NCI-H82 treated with DMSO at 0.1 percent for 48 hours (cell line): Measurements from ENCODE around the gene SETD1B.
"Not testable (repeated sequence)": the region's sequence is repeated elsewhere in the genome, so short reads cannot be mapped to it uniquely, and the experiment has no call there.

Experiments used
- DNase-seq: peaks from one replicate; lab custom pipeline; 2025; ENCODE audit not compliant: unreplicated experiment; lab: John Stamatoyannopoulos, UW

Gene SETD1B

DNA sequence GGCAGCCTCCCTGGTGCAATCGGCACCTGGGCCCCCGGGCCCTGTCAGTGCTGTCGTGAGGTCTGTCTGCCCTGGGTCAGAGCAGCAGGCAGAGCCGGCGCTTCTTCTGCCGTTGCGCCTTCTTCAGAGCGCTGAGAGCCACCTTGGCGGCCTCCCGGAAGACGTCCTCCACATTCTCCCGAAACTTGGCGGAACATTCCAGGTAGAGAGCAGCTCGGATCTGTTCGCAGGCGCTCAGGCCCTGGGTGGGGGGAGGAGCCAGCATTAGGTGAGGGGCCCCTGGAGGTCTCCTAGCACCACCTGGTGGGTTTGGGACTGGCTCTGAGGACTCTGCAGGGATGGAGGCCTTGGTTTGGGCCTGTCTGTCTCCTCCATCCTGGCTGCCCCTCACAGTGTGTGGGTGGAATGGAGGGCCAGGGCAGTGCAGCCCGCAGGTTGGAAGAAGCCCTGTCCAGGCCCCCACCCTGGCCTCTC is 24.4 kb upstream of the SETD1B start:
- no peak for DNase-seq

DNA sequence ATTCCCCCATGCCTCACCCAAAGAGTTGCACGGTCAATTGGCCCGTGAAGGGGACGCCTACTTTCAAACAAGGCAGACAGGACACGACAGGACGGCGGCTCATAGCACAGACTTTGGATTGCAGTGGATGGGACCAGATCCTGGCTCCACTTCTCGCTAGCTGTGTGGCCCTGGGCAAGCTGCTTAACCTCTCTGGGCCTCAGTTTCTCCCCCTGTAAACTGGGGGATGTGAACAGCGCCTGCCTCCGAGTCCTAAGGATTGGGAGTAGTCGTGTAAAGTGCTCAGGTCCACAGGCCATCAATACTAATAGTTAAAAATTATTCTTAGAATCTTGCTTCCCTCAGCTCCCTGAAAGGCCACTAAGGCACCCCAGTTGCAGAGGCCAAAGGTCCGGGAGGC is 23.4 kb upstream of the SETD1B start:
- DNase-seq = no peak

DNA sequence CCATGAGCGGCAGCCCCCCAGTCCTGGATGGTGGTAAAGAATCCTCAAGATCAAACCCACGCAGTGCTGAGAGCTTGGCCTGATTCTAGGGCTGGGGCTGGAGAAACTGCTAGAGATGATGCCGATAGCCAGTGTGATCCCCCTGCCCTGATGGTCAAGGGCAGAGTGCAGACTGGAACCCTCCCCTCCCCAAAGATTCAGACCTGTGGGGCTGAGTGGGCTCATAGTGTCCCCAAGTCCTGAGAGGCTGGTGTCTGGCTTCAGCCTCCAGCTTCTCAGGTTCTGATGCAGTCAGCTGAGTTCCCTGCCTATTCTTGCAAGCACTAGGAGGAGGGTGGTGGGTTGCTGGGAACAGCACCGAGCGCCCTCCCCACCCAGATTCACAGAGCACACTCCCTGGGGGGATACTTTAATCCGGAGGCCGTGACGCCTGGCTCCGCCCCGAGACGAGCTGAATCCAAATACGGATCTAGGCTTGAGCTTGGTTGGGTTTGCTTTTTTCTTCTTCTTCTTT is 22.3 kb upstream of the SETD1B start:
- DNase-seq = peak; percentile 64

DNA sequence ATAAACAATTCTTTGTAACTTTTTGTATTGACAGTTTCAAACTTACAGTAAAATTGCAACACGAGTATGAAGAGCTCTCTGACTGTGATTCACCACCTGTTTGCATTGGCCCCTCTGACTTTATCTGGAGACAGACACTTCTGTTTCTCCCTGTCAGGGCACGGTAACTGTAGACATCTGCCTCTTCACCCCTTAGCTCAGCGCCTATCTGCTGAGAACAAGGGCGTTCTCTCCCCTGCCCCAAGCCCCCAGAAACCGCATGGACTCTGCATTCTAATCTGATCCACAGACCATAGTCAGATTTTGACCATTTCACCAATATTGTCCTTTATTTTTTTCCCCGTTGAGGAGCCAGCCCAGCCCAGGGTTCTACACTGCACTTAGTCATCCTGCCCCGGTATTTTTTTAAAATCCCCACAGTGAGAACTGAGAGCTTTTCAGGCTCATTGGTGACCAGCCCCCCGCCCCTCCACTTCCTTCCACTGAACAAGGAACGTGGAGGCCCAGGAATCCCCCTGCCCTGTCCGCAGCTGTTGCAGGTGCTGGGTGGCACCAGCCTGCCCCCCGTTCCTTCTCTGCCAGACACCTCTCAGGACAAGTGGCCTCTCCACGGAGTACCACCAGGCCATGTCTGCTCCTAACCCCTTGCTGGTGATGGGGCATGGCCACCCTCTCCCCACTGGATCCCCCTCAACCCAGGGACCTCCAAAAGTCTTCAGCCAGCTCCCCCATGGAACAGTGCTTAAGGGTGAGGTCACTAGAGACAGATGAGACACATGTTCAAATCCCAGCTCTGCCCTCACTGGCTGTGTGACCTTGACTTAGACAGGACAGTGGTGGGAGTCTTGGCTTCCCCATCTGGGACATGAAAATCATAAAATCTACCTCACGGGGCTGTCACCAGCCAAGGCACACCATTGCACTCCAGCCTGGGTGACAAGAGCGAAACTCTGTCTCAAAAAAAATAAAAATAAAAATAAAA is 21.5 kb upstream of the SETD1B start:
- peak; percentile 64 for DNase-seq

DNA sequence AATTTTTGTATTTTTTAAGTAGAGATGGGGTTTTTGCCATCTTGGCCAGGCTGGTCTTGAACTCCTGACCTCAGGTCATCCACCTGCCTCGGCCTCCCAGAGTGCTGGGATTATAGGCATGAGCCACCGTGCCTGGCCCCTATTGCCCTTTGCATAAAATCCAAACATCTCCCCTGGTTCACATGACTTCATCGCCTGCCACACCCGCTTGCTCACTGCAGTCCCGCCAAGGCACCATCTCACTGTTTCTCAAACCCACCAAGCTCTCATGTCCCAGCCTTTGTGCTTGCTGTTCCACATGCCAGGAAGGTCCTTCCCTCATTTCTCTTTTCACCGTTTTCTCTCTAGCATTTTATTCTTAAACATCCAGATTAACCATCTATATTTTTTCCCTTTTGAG is 20.0 kb upstream of the SETD1B start:
- no peak for DNase-seq

DNA sequence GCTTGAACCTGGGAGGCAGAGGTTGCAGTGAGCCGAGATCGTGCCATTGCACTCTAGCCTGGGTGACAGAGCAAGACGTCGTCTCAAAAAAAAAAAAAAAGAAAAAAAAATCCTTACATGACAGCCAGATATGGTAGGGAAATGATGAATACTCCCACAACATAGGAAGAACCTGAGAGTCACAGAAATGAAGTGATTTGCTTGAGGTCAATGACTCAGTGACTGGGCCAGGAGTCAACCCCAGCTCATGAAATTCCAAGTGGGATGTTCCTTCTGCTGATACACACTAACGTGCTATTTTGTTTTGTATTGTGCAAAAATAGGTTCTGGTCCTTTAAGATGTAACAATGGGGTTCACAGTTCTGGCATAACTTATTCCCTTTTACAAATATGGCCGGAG is 19.3 kb upstream of the SETD1B start:
- no peak for DNase-seq

DNA sequence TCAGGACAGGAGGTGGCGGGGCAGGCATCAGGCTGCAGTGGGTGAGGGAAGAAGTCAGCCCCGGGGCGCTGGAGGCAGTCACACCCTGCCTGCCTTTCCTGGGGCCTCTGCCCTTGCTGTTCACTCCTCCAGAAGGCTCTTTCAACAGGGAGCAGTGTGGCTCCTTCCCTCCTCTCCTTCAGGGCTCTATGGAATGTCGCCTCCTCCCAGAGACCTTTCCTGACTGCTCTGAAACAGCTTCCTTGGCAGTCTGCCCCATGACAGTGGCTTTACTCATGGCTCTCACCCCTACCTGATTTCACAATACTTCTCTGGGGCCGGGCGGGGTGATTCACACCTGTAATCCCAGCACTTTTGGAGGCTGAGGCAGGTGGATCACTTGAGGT is 17.4 kb upstream of the SETD1B start:
- no peak for DNase-seq

DNA sequence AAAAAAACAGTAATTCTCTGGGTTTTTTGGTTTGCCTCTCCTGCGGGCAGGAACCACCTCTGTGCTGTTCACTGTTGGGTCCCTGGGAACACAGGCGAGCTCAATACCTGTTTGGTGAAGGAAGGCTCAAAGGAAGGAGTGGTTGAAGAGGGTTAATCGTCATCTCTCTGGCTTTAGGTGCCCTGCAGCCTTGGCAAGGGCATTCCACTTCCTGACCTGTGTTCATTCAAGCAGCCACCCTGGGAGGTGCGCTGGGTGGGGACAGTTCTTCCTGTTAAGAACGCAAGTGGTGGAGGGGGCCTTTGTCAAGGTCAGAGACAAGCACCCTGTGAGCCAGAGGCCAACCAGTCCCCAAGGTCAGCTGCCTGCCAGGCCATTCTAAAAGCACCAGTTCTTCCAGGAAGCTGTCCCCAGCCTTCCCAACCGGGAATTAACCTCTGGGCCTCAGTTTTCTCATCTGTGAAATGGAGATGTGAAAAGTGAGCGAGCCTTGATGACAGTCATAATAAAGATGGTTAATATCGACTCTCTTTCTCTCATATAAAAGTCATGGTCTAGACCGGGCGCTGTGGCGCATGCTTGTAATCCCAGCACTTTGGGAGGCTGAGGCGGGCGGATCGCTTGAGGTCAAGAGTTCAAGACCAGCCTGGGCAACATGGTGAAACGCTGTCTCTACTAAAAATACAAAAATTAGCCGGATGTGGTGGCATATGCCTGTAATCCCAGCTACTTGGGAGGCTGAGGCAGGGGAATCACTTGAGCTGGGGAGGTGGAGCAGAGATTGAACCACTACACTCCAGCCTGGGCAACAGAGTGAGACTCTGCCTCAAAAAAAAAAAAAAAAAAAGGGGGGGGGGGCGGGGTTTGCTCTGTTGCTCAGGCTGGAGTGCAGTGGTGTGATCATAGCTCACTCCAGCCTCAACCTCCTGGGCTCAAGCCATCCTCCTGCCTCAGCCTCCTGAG is 16.5 kb upstream of the SETD1B start:
- DNase-seq = no peak

DNA sequence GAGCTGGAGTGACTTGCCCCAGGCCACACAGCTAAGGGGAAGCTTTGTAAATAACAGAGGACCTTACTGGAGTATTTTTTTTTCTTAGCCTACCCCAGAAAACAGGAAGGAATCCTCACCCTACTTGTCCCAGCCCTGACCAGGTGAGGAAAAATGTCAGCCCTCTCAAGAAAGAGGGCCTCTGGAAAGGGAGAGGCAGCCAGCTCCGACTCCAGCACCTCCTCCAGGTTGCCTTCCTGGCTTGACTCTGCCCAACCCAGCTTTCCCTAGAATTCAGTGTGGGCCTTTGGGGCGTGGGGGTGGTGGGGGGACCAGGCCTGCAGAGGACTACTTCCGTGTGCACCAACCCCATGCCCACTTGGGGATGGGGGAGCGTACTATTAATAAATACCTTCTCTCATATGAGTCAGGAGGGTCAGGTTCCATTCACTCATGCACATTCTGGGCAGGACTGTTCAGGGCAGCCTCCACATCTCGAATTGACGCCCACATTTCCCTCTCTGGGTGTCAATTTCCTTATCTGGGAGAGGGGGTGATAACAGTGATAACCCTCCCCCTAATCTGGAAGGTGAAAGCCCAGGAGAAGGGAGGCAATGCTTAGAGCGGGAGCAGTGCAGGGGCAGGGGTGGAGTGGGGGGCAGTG is 15.5 kb upstream of the SETD1B start:
- no peak for DNase-seq

DNA sequence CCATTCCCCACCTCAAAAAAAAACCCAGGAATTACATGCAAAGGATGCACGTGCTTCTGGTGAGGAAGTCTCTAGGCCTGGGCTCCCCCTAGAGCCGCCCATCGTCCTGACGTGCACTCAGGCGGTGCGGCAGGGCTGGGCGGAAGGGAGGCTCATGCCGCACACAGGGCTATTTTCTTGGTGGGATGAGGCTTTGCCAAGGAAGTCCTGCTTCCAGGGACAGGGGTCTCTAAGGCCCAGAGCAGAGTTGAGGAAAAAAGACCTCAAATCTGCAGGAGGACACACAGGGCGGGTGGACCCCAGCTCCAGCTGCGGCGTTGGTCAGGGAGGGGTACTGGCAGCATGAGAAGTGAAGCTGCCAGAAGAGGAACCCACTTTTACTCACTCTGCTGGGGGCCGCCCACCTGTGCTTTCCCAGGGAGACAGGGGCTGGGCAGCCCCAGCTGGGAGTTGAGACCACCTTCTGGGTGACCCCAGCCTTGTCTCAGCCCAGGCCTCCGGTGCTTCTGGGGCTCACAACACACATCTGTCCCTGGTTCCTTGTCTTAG is 14.5 kb upstream of the SETD1B start:
- no peak for DNase-seq

DNA sequence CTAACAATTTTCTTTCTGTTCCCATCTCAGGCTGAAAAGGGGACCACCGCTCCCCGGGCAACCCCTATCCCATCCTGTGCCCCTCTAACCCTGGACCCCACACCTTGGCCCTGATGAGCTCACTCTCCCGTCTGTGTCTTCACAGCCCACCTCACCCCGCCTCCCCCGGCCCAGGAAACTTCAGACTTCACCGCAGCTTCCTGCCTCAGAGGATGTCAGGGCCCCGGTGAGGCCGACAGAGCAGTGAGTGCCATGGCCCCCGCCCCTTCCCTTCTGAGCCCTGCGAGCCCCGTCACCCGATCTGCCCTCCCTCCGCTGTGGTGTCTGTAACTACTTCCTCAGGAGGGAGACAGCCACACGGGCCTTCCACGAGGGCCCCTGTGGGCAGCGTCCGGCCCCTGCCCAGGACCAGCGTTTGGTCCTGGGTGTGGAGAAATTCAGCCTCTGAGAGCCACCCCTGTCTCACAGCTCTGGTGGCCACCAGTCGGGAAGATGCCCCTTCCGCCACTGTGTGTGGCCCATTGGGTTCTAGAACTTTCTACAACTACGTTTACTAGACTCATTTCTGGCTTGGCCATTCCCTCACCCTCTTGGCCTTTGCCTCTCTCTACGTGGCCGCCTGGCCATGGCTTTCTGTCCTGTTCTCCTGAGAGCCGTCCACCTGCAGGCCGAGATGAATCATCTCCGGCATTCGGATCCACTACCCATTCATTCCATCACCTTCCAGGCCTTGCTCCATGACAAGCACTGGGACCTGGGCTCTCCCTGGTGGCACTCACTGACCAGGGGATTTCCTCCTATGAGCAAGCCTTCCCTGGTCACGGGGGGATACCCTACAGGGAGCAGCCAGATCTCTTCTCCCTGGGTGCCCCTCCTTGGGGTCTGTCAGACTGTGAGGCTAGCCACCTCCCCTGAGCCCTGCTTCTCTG is 13.7 kb upstream of the SETD1B start:
- no peak for DNase-seq

DNA sequence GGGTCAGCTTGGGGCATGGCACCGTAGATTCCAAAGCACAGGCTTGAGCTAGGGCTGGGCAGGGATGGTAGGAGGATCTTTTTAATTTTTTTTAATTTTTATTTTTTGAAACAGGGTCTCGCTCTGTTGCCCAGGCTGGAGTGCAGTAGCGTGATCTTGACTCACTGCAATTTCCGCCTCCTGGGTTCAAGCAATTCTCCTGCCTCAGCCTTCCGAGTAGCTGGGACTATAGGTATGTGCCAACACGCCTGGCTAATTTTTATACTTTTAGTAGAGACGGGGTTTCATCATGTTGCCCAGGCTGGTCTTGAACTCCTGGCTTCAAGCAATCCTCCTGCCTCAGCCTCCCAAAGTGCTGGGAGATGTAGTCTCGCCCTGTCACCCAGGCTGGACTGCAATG is 13.0 kb upstream of the SETD1B start:
- DNase-seq = not testable (repeated sequence)

DNA sequence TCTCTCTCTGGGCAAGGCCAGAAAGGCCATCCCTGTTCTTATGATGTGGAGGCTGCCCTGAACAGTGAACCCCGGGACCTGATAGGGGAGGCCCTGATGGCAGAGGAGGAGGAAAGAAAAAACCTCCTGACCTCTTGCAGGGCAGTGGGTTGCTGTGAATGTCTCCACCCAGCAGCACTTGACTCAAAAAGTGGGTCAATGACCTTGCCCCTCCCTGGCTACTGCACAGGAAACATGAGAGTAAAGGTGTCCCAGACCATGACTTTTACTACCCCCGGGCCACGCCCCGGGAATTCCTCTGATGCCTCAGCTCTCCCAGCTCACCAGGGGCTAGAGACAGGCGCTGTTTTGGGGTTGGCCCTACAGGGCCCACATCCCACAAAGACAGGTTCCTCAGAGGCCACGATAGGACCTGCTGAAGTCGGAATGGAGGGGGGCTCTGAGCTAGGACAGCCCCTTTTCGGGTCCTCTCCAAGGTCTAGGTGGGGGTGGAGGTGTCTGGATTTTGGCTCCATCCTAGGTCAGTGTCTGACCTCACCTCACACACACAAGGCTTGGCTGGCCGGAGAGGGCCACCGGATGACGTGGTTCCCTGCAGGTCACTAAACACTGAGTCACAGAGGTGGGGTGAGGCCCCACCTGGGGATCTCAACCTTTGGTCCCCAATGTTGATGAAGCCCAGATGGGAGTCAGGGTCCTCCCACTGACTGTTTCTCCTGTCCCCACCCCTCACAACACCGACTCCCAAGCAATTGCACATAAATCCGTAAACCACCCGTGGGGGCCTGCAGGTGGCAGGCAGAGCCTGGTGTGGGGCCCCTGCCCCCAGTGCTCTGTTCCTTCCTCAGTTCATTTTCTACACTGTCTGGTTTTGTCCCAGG is 11.9 kb upstream of the SETD1B start:
- no peak for DNase-seq

DNA sequence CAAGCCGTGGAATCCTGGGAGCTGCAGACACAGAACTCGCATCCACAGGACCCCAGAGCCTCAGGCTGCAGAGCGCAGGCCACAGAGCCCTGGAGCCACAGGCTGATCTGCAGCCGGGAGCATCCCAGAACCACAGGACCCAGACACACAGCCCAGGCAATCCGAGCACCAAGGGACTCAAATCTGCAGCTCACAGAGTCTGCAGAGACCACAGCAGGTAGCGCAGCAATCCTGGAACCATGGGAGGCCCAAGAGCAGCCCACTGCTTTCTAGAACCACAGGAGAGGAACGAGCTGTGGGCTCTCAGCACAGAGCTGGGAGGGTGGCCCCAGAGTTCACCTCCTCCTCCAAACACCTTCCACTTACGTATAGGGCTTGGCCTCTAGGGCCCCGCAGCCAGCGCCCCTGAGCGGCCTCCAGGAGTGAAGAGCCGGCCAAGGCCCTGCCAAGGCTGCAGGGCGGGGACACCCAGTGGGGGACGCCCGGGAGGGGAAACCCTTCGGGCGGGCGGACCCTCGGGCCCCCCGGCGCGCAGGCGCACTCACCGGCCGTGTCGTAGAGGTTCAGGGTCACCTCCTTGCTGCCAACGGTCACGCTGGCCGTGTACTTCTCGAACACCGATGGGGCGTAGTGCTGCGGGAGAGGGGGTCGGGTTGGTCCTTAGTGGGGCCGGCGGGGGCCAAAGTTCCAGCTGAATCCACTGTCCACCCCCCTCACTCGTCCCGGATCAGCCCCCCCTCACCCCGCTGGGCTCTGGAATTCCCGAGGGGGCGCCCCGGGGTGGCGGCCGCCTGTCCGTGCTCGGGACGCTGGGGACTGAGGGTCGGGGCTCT is 11.0 kb upstream of the SETD1B start:
- DNase-seq = no peak

DNA sequence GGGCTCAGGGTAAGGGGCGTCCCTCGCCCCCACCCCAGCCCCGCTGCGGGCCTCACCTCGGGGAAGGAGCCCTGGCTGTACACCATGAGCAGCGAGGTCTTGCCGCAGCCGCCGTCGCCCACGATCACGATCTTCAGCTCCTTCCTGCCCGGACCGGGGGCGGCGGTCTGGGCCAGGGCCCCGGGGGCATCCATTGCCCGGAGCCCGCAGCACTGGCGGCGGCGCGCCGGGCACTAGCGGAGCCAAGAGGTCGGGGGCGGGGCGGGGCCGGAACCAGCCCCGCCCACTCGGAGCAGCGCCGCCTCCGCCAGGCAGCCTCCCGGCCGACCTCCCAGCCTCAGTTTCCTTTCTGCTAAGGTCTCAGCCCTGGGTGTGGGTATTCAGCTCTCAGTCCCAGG is 10.4 kb upstream of the SETD1B start, which contains the start of gene RHOF:
TSS of gene RHOF (minus strand) at position 249 of the 398 bp plus-strand sequence. CDS start at position 194, 55 bp downstream.
- DNase-seq = no peak

DNA sequence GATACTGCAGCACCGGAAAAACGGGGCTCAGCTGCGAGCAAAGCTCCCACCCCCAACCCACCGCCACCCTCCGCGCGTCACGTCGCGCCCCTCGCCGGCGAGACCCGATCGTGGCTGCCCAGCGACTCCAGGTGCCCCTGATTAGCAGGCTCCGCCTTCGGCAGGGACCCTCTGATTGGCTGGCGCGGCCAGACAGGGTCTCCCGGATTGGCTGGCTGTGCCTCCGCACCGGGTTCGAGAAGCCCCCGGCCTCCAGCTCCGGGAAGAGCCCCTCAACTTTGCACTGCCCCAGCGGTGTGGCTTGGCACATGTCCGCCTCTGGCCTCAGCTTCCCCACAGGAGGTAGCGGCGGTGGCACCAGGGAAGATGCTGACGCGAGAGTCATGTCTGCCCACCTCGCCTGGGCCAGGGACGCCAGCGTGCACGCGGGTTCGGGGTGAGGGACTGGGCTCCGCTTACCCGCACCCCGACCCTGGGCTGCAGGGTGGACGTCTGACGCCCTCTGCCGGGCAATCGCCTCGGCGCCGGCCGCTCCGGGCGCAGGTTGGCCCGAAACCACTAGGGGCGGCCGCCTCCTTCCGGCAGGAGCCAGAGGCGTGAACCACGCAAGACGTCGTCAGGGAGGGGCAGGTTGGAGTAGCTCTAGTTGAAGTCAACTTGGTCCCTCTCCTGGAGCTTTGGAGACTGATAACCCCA is 9.8 kb upstream of the SETD1B start:
- peak; percentile 69 for DNase-seq

DNA sequence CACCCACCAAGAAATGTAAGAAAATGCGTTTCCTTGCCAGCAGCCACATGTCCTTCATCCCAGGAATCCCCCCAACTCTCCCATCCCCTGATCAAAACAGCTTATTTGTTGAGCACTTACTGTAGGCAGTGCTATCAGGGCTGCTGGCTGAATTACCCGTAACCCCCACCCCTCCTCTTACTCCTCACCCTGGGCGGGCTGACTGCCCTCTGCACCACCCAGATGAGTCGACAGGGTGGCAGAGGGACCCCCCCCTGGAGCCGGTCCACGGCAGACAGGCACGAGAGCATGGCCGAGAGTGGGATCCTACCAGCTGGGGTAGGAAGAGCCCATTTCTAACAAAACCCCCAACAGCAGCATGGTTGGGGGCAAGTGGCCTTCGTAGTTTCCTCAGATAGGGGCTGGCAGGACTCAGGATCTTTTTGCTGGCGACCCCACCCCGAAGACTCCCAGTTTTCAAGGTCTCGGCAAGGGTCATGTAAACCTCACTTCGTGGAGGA is 9.2 kb upstream of the SETD1B start:
- no peak for DNase-seq
